ENCODE results near the gene KRT83. TPM values are rescaled to one million over a fixed set of nuclear protein-coding genes. Genes with fewer than 3 reads are reported as not detected.

Gene KRT83
- total RNA-seq, 1 donor, result not detected

GRCh38 chr12:52275686-52276085 lies 45.5 kb downstream of the KRT83 start:
- Histone ChIP-seq H3K27me3 (ENCODE audit: insufficient read depth, low read length) (no peaks in the 10 kb centered on the region), H3K4me2 (ENCODE audit: insufficient read depth, low read length) (no peak overlapping the region), H3K79me2 (ENCODE audit: insufficient read depth, low read length) (no peaks in the 10 kb centered on the region), H3K4me3 (ENCODE audit: insufficient read depth, low read length) (no peak overlapping the region), H3K36me3 (ENCODE audit: insufficient read depth, low read length) (no peaks in the 10 kb centered on the region), H4K20me1 (ENCODE audit: insufficient read depth, low read length) (no peaks in the 10 kb centered on the region), H3K27ac (ENCODE audit: low read depth, low read length) (no peak overlapping the region), H3K9me3 (ENCODE audit: low read depth, low read length) (no peaks in the 10 kb centered on the region), H3K4me1 (ENCODE audit: insufficient read depth, low read length) (peaks cover 23% of the 10 kb centered on the region), H2AFZ (ENCODE audit: low read length) (no peak overlapping the region)
- TF ChIP-seq, protein P1, sequence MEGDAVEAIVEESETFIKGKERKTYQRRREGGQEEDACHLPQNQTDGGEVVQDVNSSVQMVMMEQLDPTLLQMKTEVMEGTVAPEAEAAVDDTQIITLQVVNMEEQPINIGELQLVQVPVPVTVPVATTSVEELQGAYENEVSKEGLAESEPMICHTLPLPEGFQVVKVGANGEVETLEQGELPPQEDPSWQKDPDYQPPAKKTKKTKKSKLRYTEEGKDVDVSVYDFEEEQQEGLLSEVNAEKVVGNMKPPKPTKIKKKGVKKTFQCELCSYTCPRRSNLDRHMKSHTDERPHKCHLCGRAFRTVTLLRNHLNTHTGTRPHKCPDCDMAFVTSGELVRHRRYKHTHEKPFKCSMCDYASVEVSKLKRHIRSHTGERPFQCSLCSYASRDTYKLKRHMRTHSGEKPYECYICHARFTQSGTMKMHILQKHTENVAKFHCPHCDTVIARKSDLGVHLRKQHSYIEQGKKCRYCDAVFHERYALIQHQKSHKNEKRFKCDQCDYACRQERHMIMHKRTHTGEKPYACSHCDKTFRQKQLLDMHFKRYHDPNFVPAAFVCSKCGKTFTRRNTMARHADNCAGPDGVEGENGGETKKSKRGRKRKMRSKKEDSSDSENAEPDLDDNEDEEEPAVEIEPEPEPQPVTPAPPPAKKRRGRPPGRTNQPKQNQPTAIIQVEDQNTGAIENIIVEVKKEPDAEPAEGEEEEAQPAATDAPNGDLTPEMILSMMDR (IDR thresholded peaks at IDR 0.05; ENCODE audit: extremely low read depth, low read depth, low read length), result no peak
- no peak for DNase-seq (ENCODE audit: insufficient read length, low spot score, missing footprints)

DNA sequence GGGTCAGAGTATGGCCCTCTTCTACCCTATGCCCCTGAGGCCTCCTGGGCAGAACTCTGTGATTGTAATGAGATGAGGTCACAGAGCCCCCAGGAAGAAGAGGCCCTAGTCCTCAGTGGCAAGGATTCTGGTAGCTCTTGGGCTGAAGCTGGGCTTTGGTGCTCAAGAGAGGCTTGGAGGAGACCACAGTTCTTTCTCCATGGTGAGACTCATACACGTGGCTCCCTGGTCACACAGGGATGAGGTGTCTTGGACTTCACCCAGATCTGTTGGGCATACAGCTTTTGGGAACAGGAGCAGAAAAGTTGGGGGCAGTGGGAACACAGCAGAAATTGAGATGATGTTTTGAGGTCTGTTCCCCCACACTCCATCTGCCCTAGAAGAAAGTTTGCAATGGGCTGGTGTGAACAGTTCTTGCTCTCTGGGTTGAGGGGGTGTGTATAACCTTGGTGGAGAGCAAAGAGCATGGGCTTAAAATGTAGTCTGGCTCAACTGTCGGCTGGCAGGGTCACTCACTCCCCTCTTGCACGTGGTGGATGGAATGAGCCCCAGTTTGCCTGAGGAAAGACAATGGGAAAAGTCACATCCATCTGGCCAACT lies 46.6 kb downstream of the KRT83 start, which contains the start of gene KRT86:
Gene KRT86, plus strand, starts transcription at position 125 of the 600 bp plus-strand sequence. CDS start 27,272 bp downstream, outside the sequence.
- H3K4me1 ChIP-seq (ENCODE audit: insufficient read depth, low read length), result peaks cover 12% of the 10 kb centered on the region
- no peaks in the 10 kb centered on the region for H3K27me3 ChIP-seq (ENCODE audit: insufficient read depth, low read length)

GRCh38 chr12:52271158-52271557 lies 50.0 kb downstream of the KRT83 start:
- Histone ChIP-seq H3K9me3 (ENCODE audit: low read depth, low read length) (no peaks in the 10 kb centered on the region), H4K20me1 (ENCODE audit: insufficient read depth, low read length) (no peaks in the 10 kb centered on the region), H3K27ac (ENCODE audit: low read depth, low read length) (no peak overlapping the region), H3K4me1 (ENCODE audit: insufficient read depth, low read length) (peaks cover 15% of the 10 kb centered on the region), H3K79me2 (ENCODE audit: insufficient read depth, low read length) (no peaks in the 10 kb centered on the region), H3K36me3 (ENCODE audit: insufficient read depth, low read length) (no peaks in the 10 kb centered on the region), H3K4me2 (ENCODE audit: insufficient read depth, low read length) (no peak overlapping the region), H3K4me3 (ENCODE audit: insufficient read depth, low read length) (no peak overlapping the region), H2AFZ (ENCODE audit: low read length) (no peak overlapping the region), H3K27me3 (ENCODE audit: insufficient read depth, low read length) (no peaks in the 10 kb centered on the region)
- TF ChIP-seq, protein P1 (IDR thresholded peaks at IDR 0.05; ENCODE audit: extremely low read depth, low read depth, low read length), result no peak
- no peak for DNase-seq (ENCODE audit: insufficient read length, low spot score, missing footprints)

More for the DNA sequence above, 46.6 kb downstream of the KRT83 start, which contains the start of gene KRT86:
- Histone ChIP-seq H2AFZ (ENCODE audit: low read length) (no peak within 1 kb of the TSS), H3K4me3 (ENCODE audit: insufficient read depth, low read length) (no peak within 1 kb of the TSS), H3K9me3 (ENCODE audit: low read depth, low read length) (no peaks in the 10 kb centered on the region), H3K4me2 (ENCODE audit: insufficient read depth, low read length) (no peak within 1 kb of the TSS), H3K27ac (ENCODE audit: low read depth, low read length) (no peak within 1 kb of the TSS), H3K79me2 (ENCODE audit: insufficient read depth, low read length) (no peaks in the 10 kb centered on the region), H3K36me3 (ENCODE audit: insufficient read depth, low read length) (no peaks in the 10 kb centered on the region), H4K20me1 (ENCODE audit: insufficient read depth, low read length) (no peaks in the 10 kb centered on the region)
- TF ChIP-seq, protein P1 (IDR thresholded peaks at IDR 0.05; ENCODE audit: extremely low read depth, low read depth, low read length), result no peak
- DNase-seq (ENCODE audit: insufficient read length, low spot score, missing footprints), result no peak

- H3K27me3 ChIP-seq (ENCODE audit: insufficient read depth, low read length), result no peaks in the 10 kb centered on the region
- peaks cover 15% of the 10 kb centered on the region for H3K4me1 ChIP-seq (ENCODE audit: insufficient read depth, low read length)
- no peak overlapping the region for H3K27ac ChIP-seq (ENCODE audit: low read depth, low read length)
- H3K36me3 ChIP-seq (ENCODE audit: insufficient read depth, low read length), result no peaks in the 10 kb centered on the region
- no peak overlapping the region for H2AFZ ChIP-seq (ENCODE audit: low read length)
- no peaks in the 10 kb centered on the region for H3K79me2 ChIP-seq (ENCODE audit: insufficient read depth, low read length)
- TF ChIP-seq, protein P1 (IDR thresholded peaks at IDR 0.05; ENCODE audit: extremely low read depth, low read depth, low read length), result no peak
- H3K4me2 ChIP-seq (ENCODE audit: insufficient read depth, low read length), result no peak overlapping the region
- H4K20me1 ChIP-seq (ENCODE audit: insufficient read depth, low read length), result no peaks in the 10 kb centered on the region
- H3K9me3 ChIP-seq (ENCODE audit: low read depth, low read length), result no peaks in the 10 kb centered on the region
- H3K4me3 ChIP-seq (ENCODE audit: insufficient read depth, low read length), result no peak overlapping the region
- DNase-seq (ENCODE audit: insufficient read length, low spot score, missing footprints), result no peak
Measured at GRCh38 chr12:52270541-52271070, 50.6 kb downstream of the KRT83 start.
